Upper lobe of left lung (tissue), 4 donors: Measurements from ENCODE around the gene TRNAU1AP.

ENCODE experiments used
- EP300 ChIP-seq, 4 donors: sonication (generic); formaldehyde crosslinking; IDR thresholded peaks; one replicate each; pipeline ENCODE4 v1.5.1; 2017; ENCODE audit warnings: antibody characterized with exemption in 4 of 4, control low read depth in 2 of 4
- TF ChIP-seq, protein P1 (sequence below), 6 experiments: fragments of 450-650 bp in 4 of 6; fragments of 200-600 bp in 2 of 6; sonication (generic) in 2 of 6; IDR thresholded peaks; one replicate each; pipeline ENCODE4 v1.5.1; 2016 to 2019; ENCODE audit warnings: antibody characterized with exemption in 6 of 6

DNA sequence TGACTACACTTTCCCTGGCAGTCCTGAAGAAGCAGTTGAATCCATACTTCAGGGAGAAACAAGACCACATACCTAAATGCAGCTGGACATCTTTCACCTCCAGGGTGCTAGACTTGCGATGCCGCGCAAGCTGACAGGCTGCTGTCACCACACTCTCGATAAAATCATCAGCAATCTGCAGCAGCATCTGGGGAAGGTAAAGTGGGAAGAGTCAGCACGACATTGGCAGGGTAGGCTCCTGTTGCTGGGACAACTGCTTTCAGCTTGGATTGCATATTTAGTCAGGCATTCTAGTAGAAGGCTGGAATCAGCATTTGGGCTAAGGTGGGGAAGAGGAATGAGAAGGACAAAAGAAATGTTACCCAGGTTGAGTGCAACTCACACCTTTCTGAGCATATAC is 60.3 kb downstream of the TRNAU1AP start:
- no peak for TF ChIP-seq EP300 (IDR thresholded peaks at IDR 0.05)
- TF ChIP-seq, protein P1, sequence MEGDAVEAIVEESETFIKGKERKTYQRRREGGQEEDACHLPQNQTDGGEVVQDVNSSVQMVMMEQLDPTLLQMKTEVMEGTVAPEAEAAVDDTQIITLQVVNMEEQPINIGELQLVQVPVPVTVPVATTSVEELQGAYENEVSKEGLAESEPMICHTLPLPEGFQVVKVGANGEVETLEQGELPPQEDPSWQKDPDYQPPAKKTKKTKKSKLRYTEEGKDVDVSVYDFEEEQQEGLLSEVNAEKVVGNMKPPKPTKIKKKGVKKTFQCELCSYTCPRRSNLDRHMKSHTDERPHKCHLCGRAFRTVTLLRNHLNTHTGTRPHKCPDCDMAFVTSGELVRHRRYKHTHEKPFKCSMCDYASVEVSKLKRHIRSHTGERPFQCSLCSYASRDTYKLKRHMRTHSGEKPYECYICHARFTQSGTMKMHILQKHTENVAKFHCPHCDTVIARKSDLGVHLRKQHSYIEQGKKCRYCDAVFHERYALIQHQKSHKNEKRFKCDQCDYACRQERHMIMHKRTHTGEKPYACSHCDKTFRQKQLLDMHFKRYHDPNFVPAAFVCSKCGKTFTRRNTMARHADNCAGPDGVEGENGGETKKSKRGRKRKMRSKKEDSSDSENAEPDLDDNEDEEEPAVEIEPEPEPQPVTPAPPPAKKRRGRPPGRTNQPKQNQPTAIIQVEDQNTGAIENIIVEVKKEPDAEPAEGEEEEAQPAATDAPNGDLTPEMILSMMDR (IDR thresholded peaks at IDR 0.05): no peak
